K562 (cell line): ENCODE data around the gene FUT6. TPM values are rescaled to one million over a fixed set of nuclear protein-coding genes. Genes with fewer than 3 reads are reported as not detected.

ENCODE experiments used
- ATF6 ChIP-seq: sonication (generic); formaldehyde crosslinking; IDR thresholded peaks from 2 replicates; pipeline ENCODE4 v1.4.0; 2020; ENCODE audit warnings: mild to moderate bottlenecking, missing genetic modification reagents
- CHD4 ChIP-seq: fragments of 200-600 bp; sonication (generic); IDR thresholded peaks from 3 replicates; pipeline ENCODE4 v1.6.1; 2012; ENCODE audit warnings: low read depth, mild to moderate bottlenecking, mixed read lengths, low read length, inconsistent platforms; ENCODE audit not compliant: insufficient read depth, insufficient replicate concordance, poor library complexity, severe bottlenecking
- CXXC5 ChIP-seq: fragments of 250-450 bp; sonication (Bioruptor Pico); IDR thresholded peaks from 2 replicates; pipeline ENCODE4 v1.8.0; 2022; ENCODE audit warnings: inconsistent platforms, mild to moderate bottlenecking, moderate library complexity
- EP400 ChIP-seq: fragments of 450-650 bp; IDR thresholded peaks from 2 replicates; pipeline ENCODE4 v1.6.1; 2017; ENCODE audit warnings: antibody characterized with exemption, mild to moderate bottlenecking, moderate library complexity
- FOXA3 ChIP-seq, 2 experiments: fragments of 450-650 bp in 1 of 2; sonication (generic) in 1 of 2; formaldehyde crosslinking; IDR thresholded peaks in 1 of 2; conservative IDR thresholded peaks in 1 of 2; 2 replicates each; pipeline versions ENCODE4 v1.4.0 to v1.8.0; 2020 to 2022; ENCODE audit warnings: mild to moderate bottlenecking in 2 of 2, missing genetic modification reagents in 1 of 2
- HOMEZ ChIP-seq: fragments of 250-450 bp; sonication (Bioruptor Pico); IDR thresholded peaks from 2 replicates; pipeline ENCODE4 v1.4.0; 2020; ENCODE audit warnings: mild to moderate bottlenecking, moderate library complexity
- KAT8 ChIP-seq: fragments of 450-650 bp; IDR thresholded peaks from 2 replicates; pipeline ENCODE4 v1.6.1; 2016; ENCODE audit warnings: low read depth, mild to moderate bottlenecking
- KLF13 ChIP-seq: fragments of 450-650 bp; IDR thresholded peaks from 2 replicates; pipeline ENCODE4 v1.6.1; 2016; ENCODE audit warnings: missing genetic modification characterization, low read depth, mild to moderate bottlenecking, missing compliant biosample characterization, moderate library complexity, borderline replicate concordance
- MAX ChIP-seq: sonication (generic); formaldehyde crosslinking; IDR thresholded peaks from 2 replicates; pipeline ENCODE4 v1.9.0; 2022; ENCODE audit warnings: mild to moderate bottlenecking, missing genetic modification reagents
- PPARD ChIP-seq: fragments of 250-450 bp; sonication (Bioruptor Pico); IDR thresholded peaks from 2 replicates; pipeline ENCODE4 v1.8.0; 2022; ENCODE audit warnings: inconsistent platforms, mild to moderate bottlenecking, moderate library complexity
- RBBP5 ChIP-seq: fragments of 200-600 bp; sonication (generic); IDR thresholded peaks from 2 replicates; pipeline ENCODE4 v1.6.1; 2012; ENCODE audit warnings: borderline replicate concordance, mild to moderate bottlenecking, low read length, control low read depth, inconsistent platforms; ENCODE audit not compliant: insufficient read depth, poor library complexity, severe bottlenecking
- ZBTB9 ChIP-seq: fragments of 450-650 bp; formaldehyde crosslinking; IDR thresholded peaks from 2 replicates; pipeline ENCODE4 v1.4.0; 2020; ENCODE audit warnings: mild to moderate bottlenecking, moderate library complexity
- ZEB2 ChIP-seq: fragments of 450-650 bp; IDR thresholded peaks from 2 replicates; pipeline ENCODE4 v1.6.1; 2016
- ZNF124 ChIP-seq: sonication (generic); formaldehyde crosslinking; IDR thresholded peaks from 2 replicates; pipeline ENCODE4 v1.8.1; 2022; ENCODE audit warnings: missing genetic modification reagents
- ZNF384 ChIP-seq: IDR thresholded peaks from 2 replicates; pipeline ENCODE4 v1.6.1; 2012; ENCODE audit warnings: low read depth, low read length, improper control_type of control experiment
- ZNF436 ChIP-seq: fragments of 250-450, 450-650 bp; sonication (Bioruptor Pico); formaldehyde crosslinking; IDR thresholded peaks from 2 replicates; pipeline ENCODE4 v1.7.0; 2020; ENCODE audit warnings: mild to moderate bottlenecking
- ZNF644 ChIP-seq: fragments of 200-800 bp; sonication (Bioruptor generic); IDR thresholded peaks from 2 replicates; pipeline ENCODE4 v1.6.1; 2016; ENCODE audit warnings: low read depth, missing genetic modification characterization, missing compliant biosample characterization
- ZNF740 ChIP-seq, 3 experiments: fragments of 200-800 bp in 1 of 3; sonication (Bioruptor generic) in 1 of 3; sonication (generic) in 1 of 3; formaldehyde crosslinking in 1 of 3; IDR thresholded peaks; 2 replicates each; pipeline versions ENCODE4 v1.6.1 to v1.8.0; 2016 to 2022; ENCODE audit warnings: mild to moderate bottlenecking in 2 of 3, missing compliant biosample characterization in 2 of 3, missing genetic modification characterization in 2 of 3, missing genetic modification reagents in 1 of 3
- ZNF766 ChIP-seq: fragments of 200-800 bp; sonication (Bioruptor generic); conservative IDR thresholded peaks from 2 replicates; pipeline ENCODE4 v1.6.1; 2016; ENCODE audit warnings: missing genetic modification characterization, missing compliant biosample characterization
- polyA plus RNA-seq, 8 experiments: library from polyadenylated mRNA; depleted of rRNA in 4 of 8; stranded (reverse) in 5 of 8; unstranded in 3 of 8; fragments of >200 nt; fragmentation: Nextera tagmentation in 2 of 8; fragmentation: Illumina TruSeq in 1 of 8; extraction: Ambion mirVana in 2 of 8; extraction: Trizol in 1 of 8; gene quantifications; 2 replicates each; pipeline versions ENCODE4 v1.2.1 to v1.2.3, GENCODE V29; 2011 to 2014; ENCODE audit warnings: inconsistent platforms in 1 of 8, missing spikeins in 1 of 8
- total RNA-seq, 7 experiments: library from RNA; depleted of rRNA in 6 of 7; stranded (reverse); fragments of >200 nt in 6 of 7; fragmentation: Illumina TruSeq in 2 of 7; extraction: Trizol in 2 of 7; gene quantifications; 2 replicates each; pipeline versions ENCODE4 v1.2.1 to v1.2.3, GENCODE V29; 2011 to 2021; ENCODE audit warnings: low replicate concordance in 1 of 7

The FUT6 gene
- total and polyA plus RNA-seq, 9 of the 15 experiments (the other 6 are each of a cell fraction or from before 2014, with no cell fraction given) = 0.04 TPM; not detected in 8

- no peak for TF ChIP-seq ATF6
- TF ChIP-seq PPARD (CRISPR knock-in tag) = no peak
- no peak for TF ChIP-seq ZNF644 (tag)
- 0 out of 4 replicates have a peak, but pooled peaks of 1 of the 2 experiments have one; percentile 4 for TF ChIP-seq FOXA3 (CRISPR knock-in tag; conservative IDR thresholded peaks at IDR 0.05 in 1 of 2, IDR thresholded peaks at IDR 0.05 in 1 of 2)
- no peak for TF ChIP-seq EP400
- TF ChIP-seq ZNF124 (CRISPR knock-in tag) = no peak
- TF ChIP-seq HOMEZ = no peak
- 0 out of 2 replicates have a peak, but pooled peaks have one; percentile 7 for TF ChIP-seq ZEB2
- no peak for TF ChIP-seq KAT8
- no peak for TF ChIP-seq ZNF436 (CRISPR knock-in tag)
- no peak for TF ChIP-seq CXXC5 (CRISPR knock-in tag)
- TF ChIP-seq RBBP5 = no peak
- TF ChIP-seq ZBTB9 = no peak
- no peak for TF ChIP-seq CHD4
- TF ChIP-seq ZNF384 = no peak
- no peak for TF ChIP-seq KLF13
- TF ChIP-seq ZNF766 (CRISPR knock-in tag) = no peak
- no peak for TF ChIP-seq ZNF740 (CRISPR knock-in tag; IDR thresholded peaks at IDR 0.05)
- no peak for TF ChIP-seq ZNF740 (tag; IDR thresholded peaks at IDR 0.05)
- TF ChIP-seq MAX (CRISPR knock-in tag) = no peak
Observed at GRCh38 chr19:5828661-5829566, 10.6 kb downstream of the FUT6 start (continued).
